ENCODE results near the gene TCF7L2.

TCF7L2 gene

GRCh38 chr10:113171662-113172061 lies 221.6 kb downstream of the TCF7L2 start:
- in situ Hi-C loops (cut with MboI; ENCODE audit: low pct_unique_long_range_greater_than_20kb, low sequenced_read_pairs, unreplicated experiment) = no loop called here
- TF ChIP-seq, protein P1, sequence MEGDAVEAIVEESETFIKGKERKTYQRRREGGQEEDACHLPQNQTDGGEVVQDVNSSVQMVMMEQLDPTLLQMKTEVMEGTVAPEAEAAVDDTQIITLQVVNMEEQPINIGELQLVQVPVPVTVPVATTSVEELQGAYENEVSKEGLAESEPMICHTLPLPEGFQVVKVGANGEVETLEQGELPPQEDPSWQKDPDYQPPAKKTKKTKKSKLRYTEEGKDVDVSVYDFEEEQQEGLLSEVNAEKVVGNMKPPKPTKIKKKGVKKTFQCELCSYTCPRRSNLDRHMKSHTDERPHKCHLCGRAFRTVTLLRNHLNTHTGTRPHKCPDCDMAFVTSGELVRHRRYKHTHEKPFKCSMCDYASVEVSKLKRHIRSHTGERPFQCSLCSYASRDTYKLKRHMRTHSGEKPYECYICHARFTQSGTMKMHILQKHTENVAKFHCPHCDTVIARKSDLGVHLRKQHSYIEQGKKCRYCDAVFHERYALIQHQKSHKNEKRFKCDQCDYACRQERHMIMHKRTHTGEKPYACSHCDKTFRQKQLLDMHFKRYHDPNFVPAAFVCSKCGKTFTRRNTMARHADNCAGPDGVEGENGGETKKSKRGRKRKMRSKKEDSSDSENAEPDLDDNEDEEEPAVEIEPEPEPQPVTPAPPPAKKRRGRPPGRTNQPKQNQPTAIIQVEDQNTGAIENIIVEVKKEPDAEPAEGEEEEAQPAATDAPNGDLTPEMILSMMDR (IDR thresholded peaks at IDR 0.05; ENCODE audit: extremely low read depth, insufficient read depth, missing control alignments) = no peak
- DNase-seq (ENCODE audit: low spot score) = no peak

DNA sequence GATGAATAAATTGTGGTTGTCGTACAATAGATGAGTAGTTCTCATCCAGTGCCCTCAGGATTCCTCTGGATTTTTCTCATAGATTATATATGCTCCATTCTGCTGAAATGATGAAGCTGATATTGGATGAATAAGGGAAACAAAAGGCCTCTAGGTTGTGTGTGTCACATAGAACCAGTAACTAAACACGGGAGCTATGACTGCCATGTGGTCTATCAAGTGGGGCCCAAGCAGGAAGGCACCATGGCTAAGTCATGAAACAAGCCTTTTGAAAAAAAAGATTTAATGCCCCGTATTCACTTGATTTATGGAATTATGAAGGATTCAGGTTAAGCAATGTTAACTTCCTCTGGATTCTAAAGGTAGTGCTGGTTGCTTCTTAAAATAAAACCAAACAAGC lies 225.1 kb downstream of the TCF7L2 start:
- TF ChIP-seq, protein P1 (IDR thresholded peaks at IDR 0.05; ENCODE audit: extremely low read depth, insufficient read depth, missing control alignments) = no peak
- in situ Hi-C loops (cut with MboI; ENCODE audit: low pct_unique_long_range_greater_than_20kb, low sequenced_read_pairs, unreplicated experiment) = no loop called here
- no peak for DNase-seq (ENCODE audit: low spot score)

DNA sequence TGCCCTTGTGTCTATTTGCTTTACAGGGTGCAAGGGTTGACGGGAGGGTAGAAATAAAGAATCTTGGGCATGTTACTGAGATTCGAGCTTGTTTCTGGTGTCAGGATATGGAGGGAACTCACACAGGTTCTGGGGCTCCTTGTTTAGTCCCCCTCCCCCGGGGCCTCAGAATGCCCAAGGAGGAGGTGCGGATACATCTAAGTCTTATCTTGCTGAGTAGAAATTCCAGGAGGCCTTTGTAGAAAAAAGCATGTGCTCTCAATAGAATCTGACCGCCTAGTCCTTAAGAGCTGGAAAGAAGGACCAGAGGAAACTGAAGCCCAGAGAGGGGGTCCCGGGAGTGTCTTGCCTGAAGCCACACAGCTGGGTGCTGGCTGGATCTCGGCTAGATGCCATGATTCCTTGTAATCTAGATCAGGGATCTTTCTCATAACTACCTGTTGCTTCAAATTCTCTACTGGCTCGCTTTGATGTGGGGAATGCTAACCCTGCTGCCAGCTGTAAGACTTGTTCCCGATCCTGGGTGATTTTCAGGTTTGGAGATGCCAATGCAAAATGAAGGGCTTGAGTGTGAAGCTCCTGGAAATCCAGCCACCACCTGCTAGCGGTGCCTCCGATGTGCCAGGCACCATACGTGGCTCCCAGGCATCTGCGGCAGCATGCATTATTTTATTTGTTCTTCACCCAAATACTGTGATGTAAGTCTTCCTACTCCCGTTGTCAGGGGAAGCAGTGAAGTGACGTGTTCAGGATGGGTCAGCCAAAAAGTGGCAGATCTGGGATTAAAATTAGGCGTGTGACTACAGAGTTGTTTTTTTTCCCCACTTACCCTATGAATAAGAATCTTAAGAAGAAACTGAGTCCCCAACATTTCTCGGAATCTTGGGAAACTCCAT lies 226.0 kb downstream of the TCF7L2 start:
- in situ Hi-C loops (cut with MboI; ENCODE audit: low pct_unique_long_range_greater_than_20kb, low sequenced_read_pairs, unreplicated experiment) = no loop called here
- no peak for DNase-seq (ENCODE audit: low spot score)
- TF ChIP-seq, protein P1 (IDR thresholded peaks at IDR 0.05; ENCODE audit: extremely low read depth, insufficient read depth, missing control alignments) = no peak

- in situ Hi-C loops (cut with MboI; ENCODE audit: low pct_unique_long_range_greater_than_20kb, low sequenced_read_pairs, unreplicated experiment) = no loop called here
- DNase-seq (ENCODE audit: low spot score) = no peak
- TF ChIP-seq, protein P1 (IDR thresholded peaks at IDR 0.05; ENCODE audit: extremely low read depth, insufficient read depth, missing control alignments) = no peak
These were observed 226.7 kb downstream of the TCF7L2 start for GRCh38 chr10:113176652-113177155.

GRCh38 chr10:113177156-113177935 lies 227.3 kb downstream of the TCF7L2 start:
- in situ Hi-C loops (cut with MboI; ENCODE audit: low pct_unique_long_range_greater_than_20kb, low sequenced_read_pairs, unreplicated experiment) = no loop called here
- TF ChIP-seq, protein P1 (IDR thresholded peaks at IDR 0.05; ENCODE audit: extremely low read depth, insufficient read depth, missing control alignments) = no peak
- DNase-seq (ENCODE audit: low spot score) = no peak

- DNase-seq (ENCODE audit: low spot score) = no peak
- TF ChIP-seq, protein P1 (IDR thresholded peaks at IDR 0.05; ENCODE audit: extremely low read depth, insufficient read depth, missing control alignments) = no peak
- in situ Hi-C loops (cut with MboI; ENCODE audit: low pct_unique_long_range_greater_than_20kb, low sequenced_read_pairs, unreplicated experiment) = no loop called here
These were observed 227.9 kb downstream of the TCF7L2 start for GRCh38 chr10:113177936-113178335.

All from GM13977 (cell line).